GM12875 (cell line): ENCODE measurements around the gene BMERB1.
"Not testable (repeated sequence)": the region's sequence is repeated elsewhere in the genome, so short reads cannot be mapped to it uniquely, and the experiment has no call there.

Experiments used
- H3K4me3 ChIP-seq: one replicate; pipeline ENCODE4 v1.5.1; 2011; ENCODE audit warnings: low read depth, low read length, control low read depth
- TF ChIP-seq, protein P1 (sequence below): IDR thresholded peaks from 2 replicates; pipeline ENCODE4 v1.5.1; 2011; ENCODE audit warnings: low read depth, mild to moderate bottlenecking, control low read depth, inconsistent platforms, low read length, moderate library complexity, borderline replicate concordance; ENCODE audit not compliant: insufficient read depth

The BMERB1 gene

DNA sequence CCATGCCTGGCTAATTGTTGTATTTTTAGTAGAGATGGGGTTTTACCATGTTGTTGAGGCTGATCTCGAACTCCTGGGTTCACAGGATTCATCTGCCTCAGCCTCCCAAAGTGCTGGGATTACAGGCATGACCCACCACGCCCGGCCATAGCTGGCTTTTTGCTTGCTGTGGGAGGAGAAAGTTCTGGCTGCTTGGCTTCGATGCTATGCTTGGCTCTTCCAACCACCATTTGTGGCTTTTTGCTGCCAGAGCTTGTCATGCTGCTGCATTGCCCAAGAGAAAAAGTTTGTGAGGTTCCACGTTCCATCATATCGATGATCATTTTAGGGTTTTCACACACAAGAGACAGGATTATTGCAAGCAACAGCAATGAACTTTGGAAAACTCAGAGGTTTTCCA is 16.2 kb downstream of the BMERB1 start:
- H3K4me3 ChIP-seq = no peak overlapping the region
- TF ChIP-seq, protein P1, sequence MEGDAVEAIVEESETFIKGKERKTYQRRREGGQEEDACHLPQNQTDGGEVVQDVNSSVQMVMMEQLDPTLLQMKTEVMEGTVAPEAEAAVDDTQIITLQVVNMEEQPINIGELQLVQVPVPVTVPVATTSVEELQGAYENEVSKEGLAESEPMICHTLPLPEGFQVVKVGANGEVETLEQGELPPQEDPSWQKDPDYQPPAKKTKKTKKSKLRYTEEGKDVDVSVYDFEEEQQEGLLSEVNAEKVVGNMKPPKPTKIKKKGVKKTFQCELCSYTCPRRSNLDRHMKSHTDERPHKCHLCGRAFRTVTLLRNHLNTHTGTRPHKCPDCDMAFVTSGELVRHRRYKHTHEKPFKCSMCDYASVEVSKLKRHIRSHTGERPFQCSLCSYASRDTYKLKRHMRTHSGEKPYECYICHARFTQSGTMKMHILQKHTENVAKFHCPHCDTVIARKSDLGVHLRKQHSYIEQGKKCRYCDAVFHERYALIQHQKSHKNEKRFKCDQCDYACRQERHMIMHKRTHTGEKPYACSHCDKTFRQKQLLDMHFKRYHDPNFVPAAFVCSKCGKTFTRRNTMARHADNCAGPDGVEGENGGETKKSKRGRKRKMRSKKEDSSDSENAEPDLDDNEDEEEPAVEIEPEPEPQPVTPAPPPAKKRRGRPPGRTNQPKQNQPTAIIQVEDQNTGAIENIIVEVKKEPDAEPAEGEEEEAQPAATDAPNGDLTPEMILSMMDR = no peak

DNA sequence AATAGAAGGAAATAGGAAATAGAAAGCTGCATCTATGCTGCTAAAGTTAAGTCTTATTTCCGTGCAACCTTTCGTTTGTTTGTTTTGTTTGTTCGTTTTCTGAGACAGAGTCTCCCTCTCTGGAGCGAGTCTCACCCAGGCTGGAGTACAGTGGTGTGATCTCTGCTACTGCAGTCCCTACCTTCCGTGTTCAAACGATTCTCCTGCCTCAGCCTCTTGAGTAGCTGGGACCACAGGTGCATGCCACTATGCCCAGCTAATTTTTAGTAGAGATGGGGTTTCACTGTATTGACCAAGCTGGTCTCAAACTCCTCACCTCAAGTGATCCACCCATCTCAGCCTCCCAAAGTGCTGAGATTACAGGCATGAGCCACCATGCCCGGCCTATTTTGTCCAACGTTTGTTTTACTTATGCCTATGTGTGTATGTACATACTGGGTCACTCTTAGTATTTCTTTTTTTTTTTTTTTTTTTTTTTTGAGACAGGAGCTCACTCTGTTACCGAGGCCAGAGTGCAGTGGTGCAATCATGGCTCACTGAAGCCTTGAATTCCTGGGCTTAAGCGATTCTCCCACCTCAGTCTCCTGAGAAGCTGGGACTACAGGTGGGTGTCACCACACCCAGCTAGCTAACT is 16.8 kb downstream of the BMERB1 start:
- no peak overlapping the region for H3K4me3 ChIP-seq
- TF ChIP-seq, protein P1 = no peak

GRCh38 chr16:15452246-15452855 is 18.0 kb downstream of the BMERB1 start:
- TF ChIP-seq, protein P1 = no peak

GRCh38 chr16:15453296-15453695 is 18.9 kb downstream of the BMERB1 start:
- H3K4me3 ChIP-seq = not testable (repeated sequence)

More at GRCh38 chr16:15452246-15452855, 18.0 kb downstream of the BMERB1 start:
- no peak overlapping the region for H3K4me3 ChIP-seq

DNA sequence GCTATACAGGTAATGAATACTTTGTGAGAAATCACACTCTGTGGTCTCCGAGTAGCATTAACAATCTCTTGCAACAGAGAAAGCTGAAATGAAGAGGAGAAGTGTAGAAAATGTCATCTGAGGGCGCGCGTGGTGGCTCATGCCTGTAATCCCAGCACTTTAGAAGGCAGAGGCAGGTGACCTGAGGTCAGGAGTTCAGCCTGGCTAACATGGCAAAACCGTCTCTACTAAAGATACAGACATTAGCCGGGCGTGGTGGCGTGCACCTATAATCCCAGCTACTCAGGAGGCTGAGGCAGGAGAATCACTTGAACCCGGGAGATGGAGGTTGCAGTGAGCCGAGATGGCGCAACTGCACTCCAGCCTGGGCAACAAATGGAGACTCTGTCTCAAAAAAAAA is 20.5 kb downstream of the BMERB1 start:
- H3K4me3 ChIP-seq = not testable (repeated sequence)

DNA sequence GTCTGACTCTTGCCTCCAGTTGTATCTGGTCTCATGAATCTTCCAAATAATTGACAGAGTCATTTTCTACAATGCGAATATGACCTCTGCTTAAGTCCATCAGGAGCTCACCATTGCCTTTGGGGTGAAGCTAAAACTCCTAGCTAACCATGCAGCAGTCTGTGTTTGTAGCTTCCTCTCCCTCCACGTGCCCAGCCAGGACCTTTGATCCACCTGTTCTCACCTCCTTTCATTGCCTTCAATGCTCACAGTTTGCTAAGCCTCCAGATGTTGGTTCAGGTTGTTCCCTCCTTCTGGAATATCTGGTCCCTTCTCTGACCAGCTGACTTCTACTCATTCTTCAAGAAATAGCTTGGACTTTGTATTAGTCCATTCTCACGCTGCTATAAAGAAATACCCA is 23.0 kb downstream of the BMERB1 start:
- no peak overlapping the region for H3K4me3 ChIP-seq
- TF ChIP-seq, protein P1 = no peak

- H3K4me3 ChIP-seq = no peak overlapping the region
- TF ChIP-seq, protein P1 = no peak
Observed at GRCh38 chr16:15457958-15458357, 23.6 kb downstream of the BMERB1 start.

- TF ChIP-seq, protein P1 = no peak
- H3K4me3 ChIP-seq = no peak overlapping the region
Observed at GRCh38 chr16:15459791-15460190, 25.4 kb downstream of the BMERB1 start.
